GM12872 (cell line): ENCODE results near the gene SERINC1.
A peak's percentile ranks its signal among the peaks of the same experiment; 100 is the strongest.

Experiments
- TF ChIP-seq, protein P1 (sequence below): IDR thresholded peaks from 3 replicates; pipeline ENCODE4 v1.5.1; 2011; ENCODE audit warnings: low read depth, mild to moderate bottlenecking, low read length, moderate library complexity; ENCODE audit not compliant: insufficient read depth

Gene SERINC1

DNA sequence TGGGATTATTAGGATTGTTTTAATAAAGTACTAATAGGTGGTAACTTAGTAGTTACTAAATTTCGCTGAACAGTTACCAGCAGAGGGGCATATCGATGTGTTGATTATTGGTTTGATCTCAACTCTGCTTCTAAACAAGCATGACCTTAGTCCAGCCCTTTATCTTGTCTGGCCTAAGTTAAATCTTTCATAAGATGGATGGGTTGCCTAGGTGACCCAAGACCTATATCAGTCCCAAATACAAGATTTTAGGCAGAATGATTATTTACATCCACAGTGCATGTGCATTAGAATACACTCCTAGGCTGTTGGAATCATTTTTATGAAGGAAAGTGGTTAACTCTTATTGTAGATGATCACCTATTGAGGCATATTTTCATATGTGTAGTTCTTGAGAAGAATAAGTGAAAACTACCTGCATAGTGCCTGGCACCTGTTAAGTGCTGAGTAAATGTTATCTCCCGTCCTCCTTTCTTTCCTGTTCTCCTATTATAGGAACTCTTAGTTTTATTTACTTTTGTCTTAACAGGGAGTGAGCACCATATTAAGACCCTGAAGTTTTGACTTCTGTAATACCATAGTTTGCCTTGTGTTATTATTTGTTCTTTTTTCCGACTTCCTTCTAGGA lies 71.0 kb downstream of the SERINC1 start:
- TF ChIP-seq, protein P1, sequence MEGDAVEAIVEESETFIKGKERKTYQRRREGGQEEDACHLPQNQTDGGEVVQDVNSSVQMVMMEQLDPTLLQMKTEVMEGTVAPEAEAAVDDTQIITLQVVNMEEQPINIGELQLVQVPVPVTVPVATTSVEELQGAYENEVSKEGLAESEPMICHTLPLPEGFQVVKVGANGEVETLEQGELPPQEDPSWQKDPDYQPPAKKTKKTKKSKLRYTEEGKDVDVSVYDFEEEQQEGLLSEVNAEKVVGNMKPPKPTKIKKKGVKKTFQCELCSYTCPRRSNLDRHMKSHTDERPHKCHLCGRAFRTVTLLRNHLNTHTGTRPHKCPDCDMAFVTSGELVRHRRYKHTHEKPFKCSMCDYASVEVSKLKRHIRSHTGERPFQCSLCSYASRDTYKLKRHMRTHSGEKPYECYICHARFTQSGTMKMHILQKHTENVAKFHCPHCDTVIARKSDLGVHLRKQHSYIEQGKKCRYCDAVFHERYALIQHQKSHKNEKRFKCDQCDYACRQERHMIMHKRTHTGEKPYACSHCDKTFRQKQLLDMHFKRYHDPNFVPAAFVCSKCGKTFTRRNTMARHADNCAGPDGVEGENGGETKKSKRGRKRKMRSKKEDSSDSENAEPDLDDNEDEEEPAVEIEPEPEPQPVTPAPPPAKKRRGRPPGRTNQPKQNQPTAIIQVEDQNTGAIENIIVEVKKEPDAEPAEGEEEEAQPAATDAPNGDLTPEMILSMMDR, result no peak

DNA sequence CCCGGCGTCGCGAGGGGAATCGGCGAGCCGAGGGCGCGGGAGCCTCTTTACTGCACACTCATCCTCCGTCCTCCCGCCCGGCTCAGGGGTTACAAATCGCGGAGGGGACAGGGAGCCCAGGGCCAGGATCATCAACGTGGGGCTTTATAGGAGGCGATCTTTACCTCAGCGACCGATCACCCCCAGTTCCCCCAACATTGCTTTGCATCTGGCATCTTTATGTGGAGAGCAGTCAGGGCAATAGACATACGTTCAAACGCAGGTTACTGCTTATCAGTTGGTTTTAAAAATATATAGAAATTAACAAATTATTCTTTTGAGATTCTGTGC lies 71.5 kb downstream of the SERINC1 start:
- TF ChIP-seq, protein P1, result no peak

DNA sequence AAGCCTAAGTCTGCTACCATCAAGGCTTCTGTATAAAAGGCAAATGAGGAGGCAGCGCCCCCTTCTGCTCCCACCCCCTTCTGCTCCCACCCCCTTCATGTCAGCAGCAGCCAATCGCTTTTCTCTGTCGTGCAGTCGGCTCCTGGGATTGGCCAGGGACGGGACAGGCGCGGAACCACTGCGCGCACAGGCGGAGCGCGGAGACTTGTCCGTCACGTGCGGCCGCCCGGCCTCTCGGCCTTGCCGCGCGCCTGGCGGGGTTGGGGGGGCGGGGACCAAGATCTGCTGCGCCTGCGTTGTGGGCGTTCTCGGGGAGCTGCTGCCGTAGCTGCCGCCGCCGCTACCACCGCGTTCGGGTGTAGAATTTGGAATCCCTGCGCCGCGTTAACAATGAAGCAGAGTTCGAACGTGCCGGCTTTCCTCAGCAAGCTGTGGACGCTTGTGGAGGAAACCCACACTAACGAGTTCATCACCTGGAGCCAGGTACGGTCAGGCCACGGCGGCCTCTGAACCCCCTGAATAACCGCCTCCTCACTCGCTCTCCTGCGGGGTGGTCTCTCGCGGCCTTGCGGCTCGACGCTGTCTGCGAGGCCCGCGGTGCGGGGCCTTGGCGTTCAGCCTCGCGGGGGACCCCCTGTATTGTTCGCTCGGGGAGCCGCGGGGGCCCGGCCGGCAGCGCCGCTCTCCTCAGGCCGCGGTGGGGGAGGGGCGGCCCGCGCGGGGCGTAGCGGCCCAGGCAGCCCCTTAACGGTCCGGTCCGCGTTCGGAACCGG lies 72.1 kb downstream of the SERINC1 start, which contains the start of gene HSF2:
Gene HSF2 (plus strand): TSS at position 305 of the 773 bp plus-strand sequence. CDS start 86 bp downstream, at position 391.
- TF ChIP-seq, protein P1, result 0 out of 3 replicates have a peak, but pooled peaks have one; percentile 30

DNA sequence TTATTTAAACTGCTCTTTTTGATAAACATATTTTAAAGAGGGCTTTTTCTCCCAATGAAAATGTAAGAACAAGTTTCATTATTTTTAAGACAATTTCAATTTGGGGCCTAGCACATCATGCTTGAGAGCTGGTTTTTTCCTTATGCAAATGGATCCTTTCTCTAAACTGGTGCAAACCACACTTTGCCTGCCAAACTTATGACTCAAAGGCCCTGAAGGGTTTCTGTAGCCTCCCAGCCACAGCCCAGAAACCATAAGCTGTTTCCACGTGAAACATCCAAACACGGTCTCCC lies 72.6 kb downstream of the SERINC1 start:
- TF ChIP-seq, protein P1, result no peak; the same call in 2 of the 3 replicates

DNA sequence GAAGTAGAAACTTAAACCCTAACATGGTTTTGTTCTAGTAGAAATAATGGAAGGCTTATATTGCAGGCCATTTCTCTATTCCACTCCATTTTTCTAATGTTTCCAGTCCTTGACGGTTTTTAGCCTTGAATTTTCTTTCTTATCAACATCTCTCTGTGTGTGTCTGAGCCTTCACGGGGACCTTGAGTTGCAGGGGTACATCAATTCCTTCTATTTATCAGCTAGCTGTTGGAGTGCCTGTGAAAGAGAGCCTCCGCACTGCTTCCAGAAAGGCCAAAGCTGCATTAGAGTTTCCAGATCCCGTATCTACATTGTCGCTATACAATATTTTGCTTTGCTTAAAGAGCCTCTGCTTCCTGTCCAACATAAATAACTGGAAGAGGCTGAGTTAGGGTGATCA lies 77.6 kb downstream of the SERINC1 start:
- TF ChIP-seq, protein P1, result no peak

DNA sequence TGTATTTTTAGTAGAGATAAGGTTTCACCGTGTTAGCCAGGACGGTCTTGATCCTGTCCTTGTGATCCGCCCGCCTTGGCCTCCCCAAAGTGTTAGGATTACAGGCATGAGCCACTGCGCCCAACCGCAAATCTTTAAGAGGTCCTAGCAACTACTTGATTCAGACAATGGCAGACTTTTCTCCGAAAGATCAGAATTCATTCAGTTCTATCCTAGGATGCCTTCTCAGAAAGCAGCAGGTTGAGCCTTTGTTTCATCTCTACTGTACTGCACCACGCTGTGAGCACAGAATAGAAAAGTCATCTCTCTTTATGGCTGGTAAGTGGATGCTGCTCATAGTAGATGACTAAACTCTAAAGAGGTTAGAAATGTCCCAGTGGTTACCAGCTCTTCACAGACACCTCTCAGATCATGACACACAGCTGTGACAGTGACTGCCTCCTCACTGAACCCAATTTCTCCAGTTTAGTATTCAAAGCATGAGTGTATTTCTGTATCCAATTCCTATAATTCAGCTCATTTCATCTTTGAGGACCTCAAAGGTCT lies 78.2 kb downstream of the SERINC1 start:
- TF ChIP-seq, protein P1, result no peak
